ENCODE measurements around the gene MYL12B.
"Not testable (repeated sequence)": the region's sequence is repeated elsewhere in the genome, so short reads cannot be mapped to it uniquely, and the experiment has no call there.

The MYL12B gene

DNA sequence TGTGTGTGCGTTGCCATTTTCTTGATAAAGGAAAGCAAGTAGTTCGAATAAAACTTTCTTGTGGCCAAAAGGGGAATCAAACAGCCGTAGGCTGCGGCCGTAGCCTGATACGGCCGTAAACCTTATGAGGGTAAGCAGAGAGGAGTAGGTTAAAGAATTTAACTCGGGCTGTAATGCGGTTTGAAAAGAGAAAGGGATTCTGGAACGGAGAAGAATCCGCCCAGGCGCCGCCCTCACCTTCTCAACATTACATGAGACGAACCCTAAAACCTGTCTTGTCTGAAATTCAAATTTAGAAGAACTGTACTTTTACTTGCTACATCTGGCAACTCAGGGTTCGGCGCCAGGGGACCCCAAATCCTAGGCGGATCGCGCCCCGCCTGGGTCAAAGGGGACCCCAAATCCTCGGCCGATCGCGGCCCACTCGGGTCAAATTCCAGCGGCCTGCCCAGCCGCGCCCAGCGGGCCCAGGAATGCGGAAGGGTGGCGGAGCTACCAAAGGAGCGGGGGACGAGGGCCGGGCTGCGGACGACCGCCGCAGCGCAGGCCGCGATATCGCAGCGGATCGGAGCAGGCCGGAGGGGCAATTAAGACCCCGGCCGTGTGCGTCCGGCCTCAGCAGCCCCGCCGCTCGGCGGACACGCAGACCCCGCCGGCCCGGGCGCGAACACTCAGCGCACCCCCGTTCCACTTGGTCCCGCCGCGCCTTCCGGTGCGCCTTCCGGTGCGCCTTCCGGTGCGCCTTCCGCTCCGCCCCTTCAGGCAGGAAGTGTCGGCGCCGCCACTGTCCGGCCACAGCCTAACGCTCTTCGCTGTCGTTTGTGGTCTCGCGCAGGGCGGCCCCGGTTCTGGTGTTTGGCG is at the start of gene MYL12B:
TSS of gene MYL12B (plus strand) at position 761 of the 861 bp plus-strand sequence. CDS start 10,766 bp downstream, outside the sequence.
- H3K4me3 ChIP-seq (ENCODE audit: low read depth, low read length): peak within 1 kb of the TSS; percentile 94

DNA sequence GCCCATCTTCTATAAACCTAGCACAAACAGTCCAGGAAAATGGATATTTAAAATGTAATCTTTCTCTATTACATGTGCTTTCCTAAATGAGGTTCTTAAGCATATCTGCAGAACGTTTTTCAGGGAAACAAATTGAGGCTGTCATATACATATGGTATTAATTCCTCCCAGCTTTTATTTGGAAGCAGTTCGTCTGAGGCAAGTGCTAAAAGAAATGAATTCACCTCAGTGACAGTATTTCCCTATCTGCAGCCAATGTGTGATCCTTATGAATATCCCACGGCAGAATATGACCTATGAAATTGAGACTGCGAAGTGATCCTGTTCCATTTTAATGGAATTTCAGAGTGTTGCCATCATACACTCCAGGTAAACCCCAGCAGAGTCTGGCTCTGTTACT is 49.3 kb upstream of the MYL12B start:
- H3K4me3 ChIP-seq (ENCODE audit: low read depth, low read length): no peak overlapping the region

DNA sequence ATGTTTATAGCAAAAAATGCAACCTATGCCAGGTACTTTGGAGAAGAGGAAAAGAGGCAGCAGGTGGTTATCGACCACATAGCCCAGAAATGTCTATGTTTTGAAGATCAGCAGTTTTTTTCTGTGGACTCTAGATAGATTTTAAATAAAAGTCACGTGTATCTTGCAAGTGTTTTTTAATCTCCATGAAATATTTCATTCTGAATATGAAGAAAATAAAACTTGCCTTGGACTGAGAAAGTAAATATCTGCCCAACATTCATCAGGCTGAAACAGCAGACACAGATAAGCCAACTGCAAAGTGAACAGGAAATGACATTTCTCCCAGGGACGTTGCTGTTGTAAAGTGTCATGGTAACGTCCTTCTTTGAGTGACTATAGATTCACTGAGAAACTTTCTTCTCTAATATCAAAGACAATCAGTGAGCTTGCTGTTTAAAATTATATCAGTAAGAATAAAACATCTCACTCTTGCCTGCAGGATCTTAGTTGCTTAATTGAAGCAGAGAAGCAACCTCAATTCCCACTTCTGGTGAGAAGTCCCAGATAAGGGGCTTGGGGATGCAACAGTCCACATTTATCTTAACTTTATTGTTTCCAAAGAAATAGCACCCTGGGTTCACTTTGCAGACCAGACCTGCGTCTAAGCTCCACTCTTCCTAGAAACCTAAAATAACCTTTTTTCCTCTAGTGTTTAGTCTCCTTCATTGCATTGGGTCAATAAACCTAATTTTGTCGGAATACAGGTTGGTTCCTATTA is 48.5 kb upstream of the MYL12B start:
- H3K4me3 ChIP-seq (ENCODE audit: low read depth, low read length): no peak overlapping the region

DNA sequence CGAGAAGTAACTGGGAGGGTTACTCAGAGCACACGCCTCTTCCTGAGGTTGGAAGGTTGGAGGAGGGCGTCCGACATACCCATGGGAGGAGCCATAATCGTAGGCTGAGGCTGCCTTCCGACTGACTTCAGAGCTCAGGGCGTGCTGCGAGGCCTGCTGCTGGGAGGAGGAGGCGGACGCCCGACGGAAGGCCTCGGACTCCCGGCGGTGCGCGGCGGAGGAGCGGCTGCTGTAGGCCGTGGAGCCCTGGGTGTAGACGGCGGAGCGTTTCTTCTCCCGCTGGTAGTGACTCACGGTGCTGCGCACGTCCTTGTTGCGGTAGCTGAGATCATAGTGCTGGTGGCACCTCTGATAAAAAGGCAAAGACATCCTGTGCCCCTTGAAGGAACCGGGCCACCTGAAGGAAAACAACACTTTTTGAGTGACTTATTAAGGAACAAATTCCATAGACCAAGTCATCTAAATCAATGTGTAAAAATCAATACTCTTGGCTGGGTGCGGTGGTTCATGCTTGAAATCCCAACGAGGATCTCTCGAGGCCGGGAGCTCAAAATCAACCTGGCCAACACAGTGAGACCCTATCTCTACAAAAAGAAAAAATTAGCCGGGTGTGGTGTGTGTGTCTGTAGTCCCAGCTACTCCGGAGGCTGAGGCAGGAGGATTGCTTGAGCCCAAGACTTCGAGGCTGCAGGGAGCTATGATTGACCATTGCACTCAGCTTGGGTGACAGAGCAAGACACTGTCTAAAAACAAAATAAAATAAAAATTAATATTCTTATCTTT is 46.9 kb upstream of the MYL12B start:
- no peak overlapping the region for H3K4me3 ChIP-seq (ENCODE audit: low read depth, low read length)

DNA sequence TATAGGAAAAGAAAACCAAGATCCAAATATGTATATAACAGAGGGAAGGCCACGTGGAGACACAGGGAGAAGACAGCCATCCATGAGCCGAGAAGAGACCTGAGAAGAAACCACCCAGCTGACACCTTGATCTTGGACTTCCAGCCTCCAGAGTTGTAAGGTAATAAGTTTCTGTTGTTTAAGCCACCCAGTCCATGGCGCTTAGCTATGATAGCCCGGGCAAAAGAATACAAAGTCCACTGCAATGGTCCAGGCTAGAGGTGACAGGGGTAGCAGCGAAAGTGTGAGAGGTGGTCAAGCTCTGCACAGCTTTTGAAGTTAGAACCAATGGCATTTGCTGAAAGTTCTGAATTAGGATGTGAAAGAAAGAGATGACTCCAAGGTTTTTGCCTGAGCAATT is 44.9 kb upstream of the MYL12B start:
- H3K4me3 ChIP-seq (ENCODE audit: low read depth, low read length): no peak overlapping the region

DNA sequence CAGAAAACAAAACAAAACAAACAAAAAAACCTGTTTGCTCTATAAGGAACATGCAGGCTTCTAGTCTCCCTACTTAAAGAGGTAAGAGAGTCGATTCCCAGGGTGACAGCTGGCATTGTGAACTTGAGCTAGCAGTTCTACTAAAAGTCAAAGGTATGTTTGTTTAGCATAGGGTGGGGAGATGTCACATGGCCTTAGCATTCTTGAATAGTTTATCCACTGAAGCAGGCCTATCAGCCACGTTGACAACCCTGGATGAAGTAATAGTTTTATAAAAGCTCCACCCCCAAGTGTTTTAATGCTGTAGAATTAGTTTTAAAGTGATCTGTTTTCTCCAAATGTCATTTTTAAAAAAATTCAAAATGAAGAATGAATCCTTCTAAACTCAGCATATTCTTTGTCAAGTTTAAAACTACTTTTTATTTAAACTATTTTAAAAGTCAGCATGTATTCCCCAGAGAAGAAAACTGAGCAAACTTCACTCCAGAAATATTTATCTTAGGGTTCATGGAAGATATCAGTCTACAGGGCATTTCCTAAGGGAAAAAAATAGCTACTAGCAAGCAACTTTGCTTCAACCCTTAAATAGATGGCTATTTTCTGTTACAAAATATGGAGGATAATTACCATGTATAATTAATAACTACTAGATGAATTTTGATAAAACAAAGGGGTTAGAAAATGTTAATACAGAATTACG is 43.8 kb upstream of the MYL12B start:
- H3K4me3 ChIP-seq (ENCODE audit: low read depth, low read length): no peak overlapping the region

DNA sequence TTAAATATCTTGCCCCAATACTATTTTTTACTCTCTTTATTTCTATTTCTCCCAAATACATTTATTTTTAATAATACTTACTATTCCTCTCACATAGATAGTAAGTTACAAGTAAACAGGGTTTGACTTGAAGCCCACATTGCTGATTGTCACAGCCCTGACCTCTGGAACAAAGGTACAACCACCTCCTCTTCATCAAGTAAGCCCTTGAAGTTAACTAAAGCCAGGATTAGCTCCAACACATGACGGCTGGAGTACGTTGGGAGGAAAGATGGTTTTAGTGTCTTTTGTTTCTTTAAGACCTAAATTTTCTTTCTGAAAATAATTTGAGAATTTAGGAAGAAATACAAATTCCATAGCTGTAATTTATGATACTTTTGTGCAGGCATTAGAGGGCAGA is 43.1 kb upstream of the MYL12B start:
- no peak overlapping the region for H3K4me3 ChIP-seq (ENCODE audit: low read depth, low read length)

DNA sequence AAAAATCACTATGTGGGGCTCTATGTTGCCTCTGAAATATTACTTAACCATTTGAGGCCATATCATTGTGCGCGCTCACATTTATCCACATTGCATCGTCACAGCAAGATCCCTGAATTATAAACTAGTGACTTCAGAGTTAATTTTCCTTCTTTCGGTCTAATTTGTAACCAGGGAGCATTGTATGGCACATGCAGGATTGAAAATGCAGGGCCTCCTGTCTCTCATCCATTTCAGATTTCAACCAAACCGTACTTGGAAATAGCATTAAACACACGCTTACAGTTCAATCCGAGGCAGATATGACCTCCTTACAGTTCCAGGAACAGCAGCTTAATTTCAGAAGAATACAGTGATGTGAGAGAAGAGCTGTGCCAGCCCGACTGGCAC is 42.7 kb upstream of the MYL12B start:
- H3K4me3 ChIP-seq (ENCODE audit: low read depth, low read length): no peak overlapping the region

DNA sequence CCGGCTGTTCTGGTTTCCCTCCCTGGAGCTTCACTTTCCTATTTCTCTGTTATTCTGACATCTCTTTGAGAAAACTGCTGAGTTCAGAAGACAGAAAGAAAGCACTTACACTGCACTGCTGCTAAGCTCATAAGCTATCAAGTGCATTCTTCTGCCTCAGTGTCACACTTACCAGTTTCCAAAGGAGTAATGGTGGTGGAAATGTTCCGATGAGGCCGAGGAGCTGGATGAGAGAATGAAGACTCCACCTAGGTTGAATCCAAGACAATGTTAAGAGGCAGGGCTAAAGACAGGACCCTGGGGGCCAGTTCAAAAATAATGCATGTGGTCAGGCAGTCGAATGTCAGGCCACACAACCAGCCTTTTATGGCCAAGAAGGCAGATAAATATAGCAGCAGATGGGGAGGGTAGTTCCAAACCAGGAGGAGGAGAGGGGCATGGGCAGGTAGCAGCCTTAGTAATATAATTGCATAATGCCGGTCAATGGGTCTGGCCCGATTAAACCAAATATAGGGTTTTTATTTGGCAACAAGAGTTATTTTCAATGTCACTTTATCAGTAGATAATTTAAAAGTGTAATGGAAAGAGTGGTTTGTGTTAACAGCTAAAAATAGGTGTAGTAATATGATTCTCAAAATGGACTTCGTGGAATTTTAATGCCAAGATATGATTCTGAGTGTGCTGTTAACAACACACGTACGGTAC is 42.1 kb upstream of the MYL12B start, which contains the start of gene MYOM1:
TSS of gene MYOM1 (minus strand) at position 338 of the 705 bp plus-strand sequence. CDS start 4,745 bp downstream, outside the sequence.
- H3K4me3 ChIP-seq (ENCODE audit: low read depth, low read length): no peak within 1 kb of the TSS

DNA sequence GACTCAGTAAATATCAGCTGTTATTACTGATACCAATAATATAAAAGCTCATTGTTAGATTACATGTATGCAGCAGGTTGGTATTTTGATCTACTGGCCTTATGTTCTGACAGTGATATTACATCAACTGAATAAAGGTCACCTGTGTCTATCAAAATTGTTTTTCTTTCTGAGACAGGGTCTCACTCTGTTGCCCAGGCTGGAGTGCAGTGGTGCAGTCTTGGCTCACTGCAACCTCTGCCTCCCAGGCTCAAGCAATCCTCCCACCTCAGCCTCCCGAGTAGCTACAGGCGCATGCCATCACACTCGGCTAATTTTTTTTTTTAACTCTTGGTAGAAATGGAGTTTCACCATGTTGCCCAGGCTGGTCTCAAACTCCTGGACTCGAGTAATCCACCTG is 41.1 kb upstream of the MYL12B start:
- H3K4me3 ChIP-seq (ENCODE audit: low read depth, low read length): not testable (repeated sequence)

DNA sequence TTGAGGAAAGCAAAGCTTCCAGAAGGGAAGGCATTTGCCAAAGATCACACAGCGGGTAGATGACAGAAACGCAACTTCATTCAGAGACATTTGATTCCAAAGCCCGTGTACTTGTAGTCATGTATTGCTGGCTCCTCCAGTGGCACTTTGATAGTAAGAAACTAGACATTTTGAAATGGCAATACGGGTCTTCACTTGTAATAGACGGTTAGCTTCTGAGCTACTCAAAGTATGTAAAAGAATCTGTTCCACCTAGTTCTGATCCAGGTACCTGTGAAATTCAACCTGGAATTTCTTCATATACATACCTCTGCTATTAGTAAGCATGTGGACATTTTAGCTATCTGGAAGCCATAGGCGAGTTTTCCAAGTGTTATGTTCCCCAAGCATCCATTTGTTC is 40.4 kb upstream of the MYL12B start:
- H3K4me3 ChIP-seq (ENCODE audit: low read depth, low read length): no peak overlapping the region

DNA sequence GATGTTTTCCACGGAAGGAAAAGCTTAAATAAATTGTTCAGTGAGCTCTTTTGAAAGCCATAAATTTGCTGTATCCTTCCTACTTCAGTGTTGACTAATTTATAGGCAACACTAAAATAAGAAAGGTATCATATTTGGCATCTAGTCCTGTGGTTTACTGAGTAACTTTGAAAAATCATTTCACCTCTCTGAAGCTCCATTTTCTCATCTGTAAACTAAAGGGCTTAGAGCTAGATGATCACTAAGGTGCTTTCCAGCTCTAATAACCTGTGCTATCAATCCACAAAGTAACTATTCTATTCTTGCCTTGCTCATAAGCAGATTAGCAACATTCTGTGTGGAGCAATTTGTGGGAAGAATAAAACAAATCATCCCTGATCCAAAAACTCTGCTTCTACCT is 38.6 kb upstream of the MYL12B start:
- no peak overlapping the region for H3K4me3 ChIP-seq (ENCODE audit: low read depth, low read length)

DNA sequence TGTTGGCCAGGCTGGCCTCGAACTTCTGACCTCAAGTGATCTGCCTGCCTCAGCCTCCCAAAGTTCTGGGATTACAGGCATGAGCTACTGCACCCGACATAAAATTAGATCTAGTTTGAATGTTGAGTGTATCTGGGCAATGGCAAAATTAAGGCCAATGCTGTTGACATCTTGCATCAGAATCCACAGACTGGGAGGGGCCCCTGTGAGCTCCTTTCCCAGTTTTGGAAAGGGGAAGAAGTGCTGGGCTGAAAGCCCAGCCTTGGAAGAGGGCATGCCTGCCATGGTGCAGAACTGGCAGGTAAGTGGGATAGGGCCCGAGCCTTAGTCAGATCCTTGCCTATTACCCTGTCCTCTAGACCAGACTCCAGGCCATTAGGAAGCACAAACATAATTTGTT is 37.7 kb upstream of the MYL12B start:
- no peak overlapping the region for H3K4me3 ChIP-seq (ENCODE audit: low read depth, low read length)

DNA sequence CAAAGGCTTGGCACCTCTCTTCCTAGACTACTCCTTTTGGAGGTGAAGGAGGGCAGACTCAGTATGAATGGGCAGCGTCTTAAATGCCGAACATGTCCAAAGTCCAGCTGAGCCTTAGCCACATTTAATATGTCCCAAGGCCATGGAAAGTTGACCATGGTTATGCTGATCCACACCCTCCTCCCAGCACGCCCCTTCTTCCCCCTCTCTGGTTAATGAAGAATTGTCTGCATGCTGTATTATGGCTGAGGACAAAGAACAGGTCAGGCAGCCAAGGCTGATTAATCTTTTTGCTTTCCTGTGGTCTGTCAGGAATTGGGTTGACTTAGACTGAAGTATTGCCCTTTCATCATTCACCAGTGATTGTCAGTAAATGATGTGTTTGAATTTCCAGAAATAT is 36.3 kb upstream of the MYL12B start:
- H3K4me3 ChIP-seq (ENCODE audit: low read depth, low read length): no peak overlapping the region

DNA sequence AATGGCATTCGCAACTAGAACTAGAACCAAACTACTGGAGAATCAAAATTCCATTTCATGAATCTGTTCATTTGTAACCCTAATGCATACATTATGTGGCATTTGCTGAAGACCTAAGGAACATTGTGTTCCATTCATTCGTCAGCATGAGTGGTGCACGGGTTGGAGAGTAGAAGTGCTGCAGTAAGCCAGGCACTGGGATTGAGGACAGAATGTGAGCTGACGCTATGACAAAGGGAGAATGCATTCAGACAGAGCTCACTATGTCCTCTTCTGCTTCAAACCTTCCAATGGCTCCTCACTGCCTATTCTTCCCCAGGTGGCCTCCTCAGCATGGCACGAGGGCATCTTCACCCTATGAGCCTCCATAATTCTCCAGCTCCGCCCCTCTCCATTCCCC is 35.9 kb upstream of the MYL12B start:
- H3K4me3 ChIP-seq (ENCODE audit: low read depth, low read length): no peak overlapping the region

DNA sequence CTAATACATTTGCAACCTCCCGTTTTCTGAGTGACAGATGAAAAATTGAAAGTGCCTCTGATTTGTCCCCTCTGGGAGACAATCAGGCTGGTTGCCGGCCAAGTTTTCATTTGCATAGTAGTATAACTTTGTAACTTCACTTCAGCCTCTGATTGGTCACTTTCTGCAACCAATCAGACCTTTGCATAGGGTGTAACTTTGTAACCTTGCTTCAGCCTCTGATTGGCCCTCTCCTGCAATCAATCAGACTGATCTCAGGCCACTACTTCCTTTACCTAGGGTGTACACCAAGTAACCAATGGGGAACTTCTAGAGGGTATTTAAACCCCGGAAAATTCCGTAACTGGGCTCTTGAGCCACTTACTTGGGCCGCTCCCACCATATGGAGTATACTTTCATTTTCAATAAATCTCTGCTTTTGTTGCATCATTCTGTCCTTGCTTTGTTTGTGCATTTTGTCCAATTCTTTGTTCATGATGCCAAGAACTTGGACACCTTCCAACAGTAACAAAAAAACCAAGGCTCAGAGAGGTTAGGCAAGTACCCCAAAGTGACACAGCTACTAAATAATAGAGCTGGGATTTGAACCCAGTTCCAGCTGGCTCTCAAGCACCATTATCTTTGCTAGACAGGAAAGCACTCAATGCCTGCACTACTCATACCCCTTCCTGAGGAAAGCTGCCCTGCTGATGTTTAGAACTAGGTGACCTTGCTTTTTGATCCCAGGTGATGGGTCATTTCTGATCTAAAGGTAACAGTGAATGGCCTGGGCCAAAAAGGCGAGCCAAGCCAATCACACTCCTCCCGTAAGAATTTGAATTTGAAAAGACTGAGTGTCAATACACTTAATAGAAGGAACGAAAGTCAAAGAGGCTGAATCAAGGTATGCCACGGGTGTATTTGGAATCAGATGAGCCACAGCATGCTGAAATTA is 31.3 kb upstream of the MYL12B start:
- no peak overlapping the region for H3K4me3 ChIP-seq (ENCODE audit: low read depth, low read length)

DNA sequence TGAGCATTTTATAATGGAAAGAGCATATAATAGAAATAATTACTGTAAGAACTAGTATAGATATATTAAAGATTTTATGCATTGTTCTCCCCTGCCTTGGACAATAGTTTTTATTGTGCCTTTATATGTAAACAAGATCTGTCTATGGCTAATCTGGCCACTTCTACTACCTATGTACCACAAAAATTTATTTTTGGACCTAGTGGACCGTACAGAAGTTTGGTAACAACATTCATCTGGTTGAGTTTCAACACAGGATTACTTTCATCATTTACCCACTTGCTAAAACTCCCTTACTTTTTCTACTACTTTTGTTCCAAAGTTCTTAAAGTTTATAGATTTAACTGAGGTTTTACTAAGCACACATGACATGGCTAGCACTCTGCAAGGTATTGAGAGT is 28.9 kb upstream of the MYL12B start:
- H3K4me3 ChIP-seq (ENCODE audit: low read depth, low read length): no peak overlapping the region

DNA sequence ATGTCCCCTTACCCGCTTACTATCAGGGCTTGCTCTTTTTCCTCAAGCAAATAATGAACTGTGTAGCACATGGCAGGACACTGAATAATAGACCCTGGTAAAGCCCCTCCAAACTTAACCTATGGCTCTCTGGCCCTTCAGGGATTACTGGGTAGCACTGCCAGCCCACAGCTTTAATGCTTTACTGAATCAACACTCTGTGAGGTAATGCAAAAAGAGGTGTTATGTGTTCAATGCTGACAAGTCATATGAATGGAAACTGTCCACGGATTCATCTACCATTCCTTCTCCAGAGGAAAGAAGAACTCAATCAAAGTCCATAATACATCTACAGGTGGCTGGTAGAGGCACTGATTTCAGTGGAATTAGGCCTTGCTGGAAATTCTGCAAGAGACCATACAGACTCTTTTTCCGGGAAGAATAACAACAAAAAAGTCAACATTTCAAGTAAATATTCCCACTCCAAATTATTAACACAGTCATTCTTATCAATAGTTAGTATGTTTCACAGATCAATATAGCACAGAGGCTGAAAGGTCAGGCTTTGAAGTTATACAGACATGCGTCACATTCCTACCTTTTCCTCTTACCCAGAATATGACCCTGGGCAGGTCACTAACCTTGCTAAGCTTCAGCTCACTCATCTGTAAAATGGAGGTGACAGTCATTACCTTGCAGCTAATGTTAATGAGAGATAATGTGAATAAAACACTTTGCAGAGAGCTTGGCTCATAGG is 28.3 kb upstream of the MYL12B start:
- no peak overlapping the region for H3K4me3 ChIP-seq (ENCODE audit: low read depth, low read length)
